ENCODE results near the gene RSPO4. TPM values are rescaled to one million over a fixed set of nuclear protein-coding genes. Genes with fewer than 3 reads are reported as not detected.
"Not testable (repeated sequence)": the region's sequence is repeated elsewhere in the genome, so short reads cannot be mapped to it uniquely, and the experiment has no call there.

RSPO4 gene
- total RNA-seq, 2 donors from 2014 or later: 1.8 TPM; not detected in 1

DNA sequence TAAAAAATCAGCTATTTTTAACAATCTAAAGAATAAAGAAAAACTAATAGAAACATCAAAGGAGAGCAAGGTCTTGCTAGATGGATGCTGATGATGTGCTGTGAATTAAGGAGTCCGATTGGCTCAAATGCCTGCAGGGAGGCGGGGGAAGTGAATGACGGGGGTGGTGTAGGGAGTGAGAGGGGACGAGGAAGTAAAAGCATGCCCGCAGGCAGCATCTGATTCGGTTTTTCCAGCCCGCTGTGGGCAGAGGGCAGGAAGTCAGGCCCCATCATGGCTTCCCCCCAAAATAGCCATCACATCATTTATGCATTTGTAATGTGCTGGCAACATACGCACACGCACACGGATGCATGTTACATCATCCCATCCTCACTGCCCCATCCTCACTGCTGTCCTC, 10.3 kb downstream of the RSPO4 start:
- Histone ChIP-seq H3K9me3 (no peaks in the 10 kb centered on the region), H3K36me3 (no peaks in the 10 kb centered on the region), H3K4me1 (replicated peaks) (no peaks in the 10 kb centered on the region), H3K4me3 (no peak overlapping the region), H3K27me3 (replicated peaks; ENCODE audit: insufficient read depth) (peaks cover 5% of the 10 kb centered on the region), H3K27ac (no peak overlapping the region)
- intact Hi-C loops (cut with DNase I): no loop called here
- no peak for DNase-seq (ENCODE audit: low spot score)
- TF ChIP-seq POLR2A (IDR thresholded peaks at IDR 0.05) (no peak), POLR2AphosphoS5 (IDR thresholded peaks at IDR 0.05) (no peak)
- TF ChIP-seq, protein P1, sequence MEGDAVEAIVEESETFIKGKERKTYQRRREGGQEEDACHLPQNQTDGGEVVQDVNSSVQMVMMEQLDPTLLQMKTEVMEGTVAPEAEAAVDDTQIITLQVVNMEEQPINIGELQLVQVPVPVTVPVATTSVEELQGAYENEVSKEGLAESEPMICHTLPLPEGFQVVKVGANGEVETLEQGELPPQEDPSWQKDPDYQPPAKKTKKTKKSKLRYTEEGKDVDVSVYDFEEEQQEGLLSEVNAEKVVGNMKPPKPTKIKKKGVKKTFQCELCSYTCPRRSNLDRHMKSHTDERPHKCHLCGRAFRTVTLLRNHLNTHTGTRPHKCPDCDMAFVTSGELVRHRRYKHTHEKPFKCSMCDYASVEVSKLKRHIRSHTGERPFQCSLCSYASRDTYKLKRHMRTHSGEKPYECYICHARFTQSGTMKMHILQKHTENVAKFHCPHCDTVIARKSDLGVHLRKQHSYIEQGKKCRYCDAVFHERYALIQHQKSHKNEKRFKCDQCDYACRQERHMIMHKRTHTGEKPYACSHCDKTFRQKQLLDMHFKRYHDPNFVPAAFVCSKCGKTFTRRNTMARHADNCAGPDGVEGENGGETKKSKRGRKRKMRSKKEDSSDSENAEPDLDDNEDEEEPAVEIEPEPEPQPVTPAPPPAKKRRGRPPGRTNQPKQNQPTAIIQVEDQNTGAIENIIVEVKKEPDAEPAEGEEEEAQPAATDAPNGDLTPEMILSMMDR (IDR thresholded peaks at IDR 0.05): no peak
- 77% methylated on average over 10 of the region's 10 CpGs for WGBS

DNA sequence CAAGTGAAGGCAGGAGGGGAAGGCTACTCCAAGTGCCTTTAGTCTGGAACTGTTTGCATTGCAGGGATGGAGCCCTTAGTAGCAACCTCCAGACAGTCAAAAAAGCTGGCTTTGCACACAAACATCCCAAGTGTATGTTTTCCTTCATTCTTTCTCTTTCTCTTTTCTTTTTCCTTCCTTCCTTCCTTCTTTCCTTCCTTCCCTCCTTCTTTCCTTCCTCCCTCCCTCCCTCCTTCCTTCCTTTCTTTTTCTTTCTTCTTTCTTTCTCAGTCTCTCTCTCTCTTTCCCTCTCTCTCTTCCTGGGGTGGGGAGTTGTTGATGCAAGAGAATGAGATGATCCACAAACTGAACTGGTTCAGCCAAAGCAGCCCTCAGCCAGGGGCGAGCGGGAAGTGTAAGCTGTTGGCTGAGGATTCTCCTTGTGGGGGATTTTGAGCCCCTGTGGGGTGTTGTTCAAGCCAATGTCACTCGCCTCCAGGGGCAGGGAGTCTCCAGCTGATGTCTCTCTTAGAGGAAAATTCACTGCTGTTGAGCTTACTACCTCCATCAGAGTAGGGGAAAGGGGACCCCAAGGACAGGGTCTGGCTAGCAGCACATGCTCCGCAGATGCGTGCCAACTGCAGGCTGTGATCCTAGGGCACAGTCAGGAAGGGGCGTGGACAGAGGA, 11.7 kb downstream of the RSPO4 start:
- TF ChIP-seq, protein P1 (IDR thresholded peaks at IDR 0.05): no peak
- TF ChIP-seq POLR2AphosphoS5 (IDR thresholded peaks at IDR 0.05) (no peak), POLR2A (IDR thresholded peaks at IDR 0.05) (no peak)
- H3K27ac ChIP-seq: no peak overlapping the region
- no peak overlapping the region for H3K4me3 ChIP-seq
- H3K36me3 ChIP-seq: no peaks in the 10 kb centered on the region
- intact Hi-C loops (cut with DNase I): no loop called here
- 48% methylated on average over 6 of the region's 6 CpGs for WGBS
- no peaks in the 10 kb centered on the region for H3K9me3 ChIP-seq
- no peak for DNase-seq (ENCODE audit: low spot score)
- H3K4me1 ChIP-seq (replicated peaks): no peaks in the 10 kb centered on the region
- H3K27me3 ChIP-seq (replicated peaks; ENCODE audit: insufficient read depth): peaks cover 5% of the 10 kb centered on the region

DNA sequence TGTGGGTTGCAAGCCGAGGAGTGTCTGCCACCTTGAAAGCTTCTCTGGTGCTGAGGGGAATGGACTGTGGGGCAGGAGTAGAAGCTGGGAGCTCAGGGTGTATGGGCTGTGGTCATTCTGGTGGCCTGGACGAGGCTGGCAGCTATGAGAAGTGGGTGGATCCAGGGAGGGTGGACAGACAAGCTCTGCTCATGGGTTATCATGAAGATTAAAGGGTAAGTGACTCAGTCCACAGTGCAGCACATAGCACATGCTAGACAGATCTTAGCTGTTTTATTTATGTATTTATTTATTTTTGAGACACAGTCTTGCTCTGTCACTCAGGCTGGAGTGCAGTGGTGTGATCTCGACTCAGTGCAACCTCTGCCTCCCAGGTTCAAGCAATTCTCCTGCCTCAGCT, 13.8 kb downstream of the RSPO4 start:
- H3K4me1 ChIP-seq (replicated peaks): no peaks in the 10 kb centered on the region
- WGBS: 77% methylated on average over 3 of the region's 3 CpGs

DNA sequence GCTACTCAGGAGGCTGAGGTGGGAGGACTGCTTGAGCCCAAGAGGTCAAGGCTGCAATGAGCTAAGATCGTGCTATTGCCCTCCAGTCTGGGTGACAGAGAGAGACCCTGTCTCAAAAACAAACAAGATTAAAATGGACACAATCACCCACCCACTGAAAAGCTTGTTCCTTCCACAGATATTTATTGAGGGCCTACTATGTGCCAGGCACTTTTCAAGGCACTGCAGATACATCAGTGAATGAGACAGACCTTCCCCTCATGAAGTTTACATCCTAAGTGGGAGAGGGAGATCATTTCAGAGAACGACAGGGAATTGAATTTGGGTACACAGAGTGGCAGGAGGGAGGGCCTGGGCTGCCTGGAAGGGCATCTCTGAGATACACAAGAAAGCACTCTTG, 14.4 kb downstream of the RSPO4 start:
- WGBS: 75% methylated on average over 2 of the region's 2 CpGs
- TF ChIP-seq POLR2A (IDR thresholded peaks at IDR 0.05): no peak
- no peak for TF ChIP-seq POLR2AphosphoS5 (IDR thresholded peaks at IDR 0.05)
- TF ChIP-seq, protein P1 (IDR thresholded peaks at IDR 0.05): no peak
- peaks cover 4% of the 10 kb centered on the region for H3K27me3 ChIP-seq (replicated peaks; ENCODE audit: insufficient read depth)
- DNase-seq (ENCODE audit: low spot score): no peak
- no peaks in the 10 kb centered on the region for H3K9me3 ChIP-seq
- no peaks in the 10 kb centered on the region for H3K36me3 ChIP-seq
- no peaks in the 10 kb centered on the region for H3K4me1 ChIP-seq (replicated peaks)
- no peak overlapping the region for H3K4me3 ChIP-seq
- no peak overlapping the region for H3K27ac ChIP-seq
- intact Hi-C loops (cut with DNase I): no loop called here

More for the DNA sequence above, 13.8 kb downstream of the RSPO4 start:
- Histone ChIP-seq H3K27me3 (replicated peaks; ENCODE audit: insufficient read depth) (peaks cover 5% of the 10 kb centered on the region), H3K36me3 (no peaks in the 10 kb centered on the region), H3K4me3 (no peak overlapping the region), H3K27ac (no peak overlapping the region), H3K9me3 (no peaks in the 10 kb centered on the region)
- no peak for DNase-seq (ENCODE audit: low spot score)
- TF ChIP-seq, protein P1 (IDR thresholded peaks at IDR 0.05): no peak
- TF ChIP-seq POLR2A (IDR thresholded peaks at IDR 0.05) (no peak), POLR2AphosphoS5 (IDR thresholded peaks at IDR 0.05) (no peak)
- intact Hi-C loops (cut with DNase I): no loop called here

DNA sequence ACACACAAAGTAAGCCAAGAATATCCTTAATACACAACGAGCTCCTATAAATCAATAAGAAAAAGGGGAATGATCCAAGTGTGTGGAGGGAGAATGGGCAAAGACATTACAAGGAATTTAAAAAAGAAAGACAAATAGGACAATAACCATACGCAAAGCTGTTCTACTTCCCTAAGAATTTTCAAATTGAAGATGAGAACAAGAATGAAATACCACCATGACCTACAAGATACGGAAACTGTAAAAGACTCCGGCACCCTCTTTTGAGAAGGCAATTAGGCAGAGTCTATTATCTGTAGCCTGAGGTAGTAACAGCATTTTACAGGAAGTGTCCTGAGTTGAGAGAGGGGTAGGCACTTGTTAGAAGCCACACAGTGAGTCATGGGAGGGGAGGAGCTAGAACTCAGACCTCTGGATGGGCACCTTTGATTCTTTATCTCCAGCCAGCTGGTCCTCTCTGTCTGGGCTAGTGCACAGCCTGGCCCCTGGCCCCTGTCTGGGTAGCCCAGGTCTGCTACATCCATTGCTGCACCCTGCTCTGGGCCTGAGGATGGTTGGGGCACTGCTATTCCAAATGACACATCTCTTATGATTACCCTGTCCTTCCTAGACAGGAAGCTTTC, 15.3 kb downstream of the RSPO4 start:
- intact Hi-C loops (cut with DNase I): no loop called here
- no peak overlapping the region for H3K4me3 ChIP-seq
- no peak for DNase-seq (ENCODE audit: low spot score)
- peaks cover 2% of the 10 kb centered on the region for H3K27me3 ChIP-seq (replicated peaks; ENCODE audit: insufficient read depth)
- 54% methylated on average over 4 of the region's 4 CpGs for WGBS
- H3K9me3 ChIP-seq: no peaks in the 10 kb centered on the region
- no peaks in the 10 kb centered on the region for H3K4me1 ChIP-seq (replicated peaks)
- H3K36me3 ChIP-seq: no peaks in the 10 kb centered on the region
- no peak overlapping the region for H3K27ac ChIP-seq
- TF ChIP-seq POLR2A (IDR thresholded peaks at IDR 0.05) (no peak), POLR2AphosphoS5 (IDR thresholded peaks at IDR 0.05) (no peak)
- TF ChIP-seq, protein P1 (IDR thresholded peaks at IDR 0.05): no peak

DNA sequence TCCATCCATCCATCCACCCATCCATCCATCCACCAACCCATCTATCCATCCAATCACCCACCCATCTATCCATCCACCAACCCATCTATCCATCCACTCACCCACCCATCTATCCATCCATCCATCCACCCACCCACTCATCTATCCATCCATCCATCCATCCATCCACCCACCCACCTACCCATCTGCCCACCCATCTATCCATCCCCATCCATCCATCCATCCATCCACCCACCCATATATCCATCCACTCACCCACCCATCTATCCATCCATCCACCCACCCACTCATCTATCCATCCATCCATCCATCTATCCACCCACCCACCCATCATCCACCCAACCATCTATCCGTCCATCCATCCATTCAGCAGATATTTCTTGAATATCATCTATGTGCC, 17.1 kb downstream of the RSPO4 start:
- H3K4me3 ChIP-seq; H3K27me3 ChIP-seq (replicated peaks; ENCODE audit: insufficient read depth); DNase-seq (ENCODE audit: low spot score); H3K4me1 ChIP-seq (replicated peaks); intact Hi-C loops (cut with DNase I); H3K36me3 ChIP-seq; H3K9me3 ChIP-seq; H3K27ac ChIP-seq: not testable (repeated sequence)
- WGBS: 96% methylated on average over 1 of the region's 1 CpG
